Epidermal melanocyte (primary cell): ENCODE results near the gene PCP4L1.

Experiments used
- DNase-seq: peaks from one replicate; pipeline ENCODE4 v3.0.0; 2011; ENCODE audit warnings: low spot score; ENCODE audit not compliant: insufficient read length

Gene PCP4L1

GRCh38 chr1:161266836-161267235 is 8.3 kb downstream of the PCP4L1 start:
- DNase-seq: no peak

- DNase-seq: no peak
Observed at GRCh38 chr1:161267321-161267720, 8.8 kb downstream of the PCP4L1 start.

- no peak for DNase-seq
Observed at GRCh38 chr1:161273402-161273801, 14.9 kb downstream of the PCP4L1 start.

GRCh38 chr1:161274874-161275273 is 16.3 kb downstream of the PCP4L1 start:
- DNase-seq: no peak

GRCh38 chr1:161282991-161283390 is 24.4 kb downstream of the PCP4L1 start:
- no peak for DNase-seq

GRCh38 chr1:161285113-161285512 is 26.6 kb downstream of the PCP4L1 start:
- no peak for DNase-seq

- DNase-seq: no peak
Observed at GRCh38 chr1:161285521-161285920, 27.0 kb downstream of the PCP4L1 start.

GRCh38 chr1:161287482-161288054 is 29.0 kb downstream of the PCP4L1 start:
- no peak for DNase-seq

DNA sequence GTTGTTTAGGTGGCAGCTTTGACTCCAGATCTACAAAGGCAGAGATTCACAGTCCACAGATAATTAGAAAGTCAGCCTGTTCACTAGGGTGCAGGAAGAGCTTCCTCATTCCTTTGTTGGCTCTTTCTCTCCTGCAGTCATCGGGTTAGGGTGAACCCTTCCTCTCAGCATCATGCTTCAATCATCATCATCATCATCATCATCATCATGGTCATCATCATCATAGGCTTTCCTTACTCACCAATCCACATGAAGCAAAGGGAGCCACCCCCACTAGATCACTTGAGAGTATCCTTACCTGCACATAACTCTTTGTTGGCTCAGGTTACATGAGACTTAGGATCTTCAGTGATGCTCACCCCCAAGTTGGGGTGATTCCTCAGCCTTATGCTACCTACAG is 32.2 kb downstream of the PCP4L1 start:
- no peak for DNase-seq

- DNase-seq: no peak
Observed at GRCh38 chr1:161297415-161297814, 38.9 kb downstream of the PCP4L1 start.

GRCh38 chr1:161298116-161298515 is 39.6 kb downstream of the PCP4L1 start:
- no peak for DNase-seq

GRCh38 chr1:161299347-161299746 is 40.8 kb downstream of the PCP4L1 start:
- DNase-seq: no peak

GRCh38 chr1:161300478-161300877 is 41.9 kb downstream of the PCP4L1 start:
- no peak for DNase-seq

DNA sequence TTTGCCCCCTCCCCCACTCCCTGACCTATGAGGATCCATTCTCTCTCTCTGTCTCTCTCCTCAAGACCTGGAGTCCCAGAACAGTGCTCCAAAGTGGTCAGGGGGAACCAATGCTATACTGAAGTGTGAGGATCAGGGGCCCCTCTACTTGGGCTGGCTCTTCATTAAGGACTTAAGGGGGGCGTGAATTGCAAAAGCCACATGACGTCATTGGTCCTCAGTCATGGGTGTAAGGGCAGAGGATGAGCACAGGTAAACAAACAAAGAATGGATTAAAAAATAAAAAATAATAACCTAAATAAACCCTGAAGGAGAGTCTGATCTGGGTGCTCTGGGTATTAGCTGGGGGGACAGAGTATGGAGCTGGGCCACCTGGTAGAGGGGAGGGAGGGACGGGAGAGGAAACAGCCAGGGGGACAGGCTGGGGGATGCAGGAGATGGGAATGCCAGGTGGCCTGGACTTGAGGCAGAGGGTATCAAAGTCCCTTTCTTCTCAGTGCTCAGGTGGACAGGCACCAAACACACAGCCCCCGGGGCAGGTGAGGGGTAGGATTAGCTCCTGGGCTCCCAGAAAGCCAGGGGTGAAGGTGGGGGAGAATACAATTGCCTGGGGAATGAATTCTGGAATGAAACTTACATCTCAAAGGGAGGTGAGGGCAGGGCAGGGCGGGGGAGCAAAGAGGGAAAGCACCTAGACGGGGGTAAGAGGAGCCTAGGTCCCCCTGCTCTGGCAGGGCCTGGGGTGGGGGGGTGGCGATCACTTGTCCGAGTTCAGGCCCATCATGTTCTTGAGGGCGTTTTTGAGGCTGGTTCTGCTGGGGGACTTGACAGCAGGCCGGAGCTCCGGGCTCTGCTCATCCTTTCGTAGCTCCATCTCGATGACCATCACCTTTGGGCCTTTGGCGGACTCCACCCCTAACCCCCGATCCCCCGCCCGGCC is 46.7 kb downstream of the PCP4L1 start:
- no peak for DNase-seq

DNA sequence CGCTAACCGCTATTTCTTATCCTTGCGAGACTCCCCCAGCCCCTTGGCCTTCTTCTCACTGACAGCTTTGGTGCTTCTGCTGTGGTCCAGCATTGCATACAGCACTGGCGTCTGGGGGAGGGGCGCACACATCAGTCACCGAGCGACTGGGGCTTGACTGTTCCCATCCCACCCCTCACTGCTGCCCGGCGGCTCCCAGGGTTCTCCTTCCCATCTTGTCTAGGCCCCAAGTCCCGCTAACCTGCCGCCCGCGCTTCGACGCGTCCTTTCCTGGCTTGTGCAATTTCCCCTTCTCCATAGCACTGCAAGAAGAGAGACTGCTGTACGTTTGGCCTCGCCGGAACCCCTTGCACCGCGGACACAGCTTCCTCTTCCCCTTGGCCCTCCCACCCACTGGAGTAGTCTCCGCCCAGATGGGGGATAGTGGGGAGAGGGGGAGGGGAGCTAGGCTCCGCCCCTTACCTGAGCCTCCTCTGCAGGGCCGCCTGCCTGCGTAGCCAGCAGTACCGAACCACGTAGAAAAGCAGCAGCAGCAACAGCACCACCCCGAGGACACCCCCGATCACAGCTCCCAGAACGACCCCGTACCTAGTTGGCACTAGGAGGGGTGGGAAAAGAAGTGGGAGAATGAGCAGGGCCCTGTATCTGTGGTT is 47.4 kb downstream of the PCP4L1 start:
- DNase-seq: no peak

GRCh38 chr1:161307230-161307768 is 48.8 kb downstream of the PCP4L1 start:
- no peak for DNase-seq

GRCh38 chr1:161307892-161308638 is 49.5 kb downstream of the PCP4L1 start:
- no peak for DNase-seq

DNA sequence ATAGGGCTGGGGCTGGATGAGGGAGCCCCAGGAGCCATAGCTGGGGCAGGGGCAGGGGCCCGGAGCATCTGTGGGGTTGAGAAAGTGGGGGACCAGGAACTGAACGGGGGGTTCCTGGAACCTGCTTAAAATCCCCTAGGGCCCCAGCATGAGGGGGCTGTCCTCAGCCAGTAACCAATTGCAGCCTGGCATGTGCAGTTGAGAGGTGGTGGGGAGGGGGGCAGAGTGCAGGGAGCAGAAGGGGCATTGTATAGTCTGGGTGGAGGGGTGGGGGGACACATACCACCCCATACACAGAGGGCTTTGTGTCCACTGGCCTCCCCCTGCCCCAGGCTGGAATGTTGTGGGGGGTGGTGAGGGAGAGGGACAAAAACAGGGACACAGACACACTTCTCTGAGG is 51.3 kb downstream of the PCP4L1 start, which contains the start of gene MPZ:
Gene MPZ (minus strand): TSS at position 101 of the 400 bp plus-strand sequence. CDS start 63 bp downstream, at position 38.
- DNase-seq: no peak

DNA sequence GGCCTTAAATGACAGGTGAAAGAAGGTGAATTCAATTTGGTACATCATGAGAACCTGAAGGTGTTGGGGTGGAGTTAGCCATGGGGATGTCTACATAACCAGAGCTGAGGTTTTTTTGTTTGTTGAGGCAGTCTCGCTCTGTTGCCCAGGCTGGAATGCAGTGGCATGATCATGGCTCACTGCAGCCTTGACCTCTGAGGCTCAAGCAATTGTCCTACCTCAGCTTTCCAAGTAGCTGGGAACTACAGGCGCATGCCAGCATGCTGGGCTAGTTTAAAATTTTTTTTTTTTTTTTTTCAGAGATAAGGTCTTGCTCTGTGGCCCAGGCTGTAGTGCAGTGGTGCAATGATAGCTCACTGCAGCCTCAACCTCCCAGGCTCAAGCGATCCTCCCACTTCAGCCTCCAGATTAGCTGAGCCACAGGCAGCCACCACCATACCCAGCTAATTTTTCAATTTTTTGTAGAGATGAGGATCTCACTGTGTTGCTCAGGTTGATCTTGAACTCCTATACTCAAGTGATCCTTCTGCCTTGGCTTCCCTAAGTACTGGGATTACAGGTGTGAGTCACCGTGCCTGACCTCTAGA is 53.1 kb downstream of the PCP4L1 start:
- DNase-seq: no peak

- no peak for DNase-seq
Observed at GRCh38 chr1:161313554-161314200, 55.1 kb downstream of the PCP4L1 start.
